Measurements from ENCODE around the gene GPX5.
"Not testable (repeated sequence)": the region's sequence is repeated elsewhere in the genome, so short reads cannot be mapped to it uniquely, and the experiment has no call there.

GPX5 gene, protein sequence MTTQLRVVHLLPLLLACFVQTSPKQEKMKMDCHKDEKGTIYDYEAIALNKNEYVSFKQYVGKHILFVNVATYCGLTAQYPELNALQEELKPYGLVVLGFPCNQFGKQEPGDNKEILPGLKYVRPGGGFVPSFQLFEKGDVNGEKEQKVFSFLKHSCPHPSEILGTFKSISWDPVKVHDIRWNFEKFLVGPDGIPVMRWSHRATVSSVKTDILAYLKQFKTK

DNA sequence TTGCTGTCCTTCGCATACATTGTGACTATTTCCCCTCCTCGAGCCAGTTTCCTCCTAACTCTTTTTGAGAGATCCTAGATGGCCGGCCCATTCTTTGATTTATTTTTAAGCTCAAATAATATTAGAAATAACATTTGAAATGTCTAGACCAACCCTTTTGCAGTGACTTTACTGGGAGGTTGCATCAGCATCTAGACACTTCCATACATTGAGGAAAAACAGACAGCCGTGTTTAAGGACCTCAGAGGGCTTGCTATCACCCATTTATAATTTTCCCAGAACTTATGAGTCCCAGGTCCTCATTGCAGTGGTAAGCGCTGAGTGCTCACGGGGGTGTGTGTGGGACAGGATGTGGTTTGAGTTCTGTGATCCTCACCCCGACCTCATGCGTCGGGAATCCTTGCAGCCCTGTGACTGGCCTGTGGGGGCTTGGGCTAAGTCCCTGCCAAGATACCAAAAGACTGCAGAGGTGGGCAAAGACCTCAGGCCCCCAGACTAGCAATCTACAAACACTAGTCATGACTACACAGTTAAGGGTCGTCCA is at the start of gene GPX5:
Gene GPX5, plus strand, starts transcription at position 386 of the 544 bp plus-strand sequence. Its CDS starts 133 bp downstream, at position 519.
- no peak for DNase-seq

DNA sequence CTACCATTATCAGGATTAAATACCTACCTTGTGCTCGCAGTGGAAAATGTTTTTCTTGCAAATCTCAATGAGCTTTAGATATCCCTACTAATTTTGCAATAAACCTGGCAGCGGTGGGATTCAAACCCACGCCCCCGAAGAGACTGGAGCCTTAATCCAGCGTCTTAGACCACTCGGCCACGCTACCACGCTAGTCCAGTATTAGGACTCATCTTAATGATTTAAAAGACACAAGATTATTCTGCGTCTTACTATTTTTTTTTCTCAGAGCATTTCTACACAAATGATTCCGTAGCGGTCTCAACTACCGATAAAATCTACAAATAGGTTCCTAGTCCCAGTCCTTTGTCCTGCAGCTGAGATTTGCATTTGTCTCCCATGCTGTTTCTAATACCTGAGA is 47.2 kb upstream of the GPX5 start:
- no peak for DNase-seq

DNA sequence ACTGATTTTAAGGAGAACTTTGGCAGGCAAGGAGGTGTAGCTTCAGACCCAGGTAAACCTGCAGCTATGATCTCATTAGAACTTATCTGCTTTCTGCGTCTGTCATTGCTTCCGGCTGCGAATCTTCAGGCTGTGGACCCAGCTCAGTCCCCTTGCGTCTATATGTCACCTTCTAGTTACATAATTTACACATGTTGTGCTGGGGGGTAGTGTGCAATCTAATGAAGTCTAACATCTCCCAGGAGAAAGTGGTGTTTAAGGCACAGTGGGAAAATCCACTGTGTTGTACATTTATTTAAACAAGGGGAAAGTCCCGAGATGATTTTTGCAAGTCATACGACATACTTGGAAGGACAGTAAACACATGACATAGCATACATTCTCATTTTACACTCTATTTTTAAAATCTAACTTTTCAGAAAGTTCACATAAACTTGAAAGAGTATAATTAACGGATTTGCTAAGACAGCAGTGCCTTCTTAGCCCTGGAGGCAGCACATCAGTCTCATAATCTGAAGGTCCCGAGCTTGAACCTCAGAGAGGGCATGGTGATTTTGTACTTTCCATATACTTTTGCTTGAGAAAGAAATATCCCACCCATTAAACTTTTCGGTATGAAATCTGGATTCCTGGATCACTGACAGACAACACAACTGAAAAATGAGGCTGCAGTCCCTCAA is 45.3 kb upstream of the GPX5 start:
- no peak for DNase-seq

DNA sequence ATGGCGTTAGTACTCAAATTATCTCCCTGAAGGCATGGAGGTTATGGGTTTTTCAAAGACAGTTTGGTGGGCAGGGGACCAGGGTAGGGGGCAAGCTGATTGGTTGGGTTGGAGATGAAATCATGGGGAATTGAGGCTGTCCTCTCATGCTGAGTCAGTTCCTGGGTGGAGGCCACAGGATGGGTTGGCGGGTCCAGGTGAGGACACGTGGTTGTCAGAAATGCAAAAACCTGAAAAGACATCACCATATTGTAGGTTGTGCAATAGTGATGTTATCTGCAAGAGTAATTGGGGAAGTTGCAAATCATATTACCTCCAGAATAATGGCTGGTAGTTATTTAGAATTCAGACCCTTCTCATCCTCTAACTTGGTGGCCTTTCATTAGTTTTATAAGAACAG is 40.2 kb upstream of the GPX5 start:
- no peak for DNase-seq

- no peak for DNase-seq
These were observed 39.1 kb upstream of the GPX5 start for GRCh38 chr6:28486533-28486932.

GRCh38 chr6:28486988-28487742 is 38.5 kb upstream of the GPX5 start:
- DNase-seq, result no peak

GRCh38 chr6:28488916-28489365 is 36.7 kb upstream of the GPX5 start:
- peak; percentile 67 for DNase-seq

GRCh38 chr6:28489366-28490204 is 36.1 kb upstream of the GPX5 start:
- peak; percentile 69 for DNase-seq

DNA sequence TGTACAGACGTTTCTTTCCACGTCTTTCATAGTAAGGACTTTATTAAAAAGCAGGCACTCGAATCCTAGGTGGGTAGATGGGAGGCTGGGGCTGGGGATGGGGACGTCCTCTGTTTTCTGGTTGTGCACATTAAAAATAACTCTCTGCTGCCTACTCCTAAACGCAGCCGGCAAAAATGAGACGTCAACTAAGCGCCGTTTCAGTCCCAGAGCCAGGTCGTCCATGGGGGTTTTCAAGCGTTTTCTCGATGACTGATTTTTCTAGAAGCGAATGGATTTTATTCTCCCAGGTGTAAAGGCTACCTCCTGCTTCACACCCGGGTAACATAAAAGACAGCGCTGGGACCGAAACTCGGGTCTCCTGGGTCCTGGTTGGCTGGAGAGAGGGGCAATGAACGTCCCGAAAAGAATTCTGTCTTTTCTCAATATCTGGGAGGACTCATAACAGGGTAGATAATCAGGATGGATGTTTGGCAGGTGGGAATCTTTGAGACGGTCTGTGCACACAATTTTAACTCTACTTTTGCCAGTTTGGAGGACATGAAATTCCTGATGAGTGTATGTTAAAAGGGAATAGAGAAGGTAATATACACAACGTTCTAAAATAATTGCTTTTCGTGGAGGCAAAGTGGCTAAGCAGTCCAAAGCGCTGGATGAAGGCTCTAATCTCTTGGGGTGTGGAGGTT is 35.3 kb upstream of the GPX5 start:
- DNase-seq, result no peak

DNA sequence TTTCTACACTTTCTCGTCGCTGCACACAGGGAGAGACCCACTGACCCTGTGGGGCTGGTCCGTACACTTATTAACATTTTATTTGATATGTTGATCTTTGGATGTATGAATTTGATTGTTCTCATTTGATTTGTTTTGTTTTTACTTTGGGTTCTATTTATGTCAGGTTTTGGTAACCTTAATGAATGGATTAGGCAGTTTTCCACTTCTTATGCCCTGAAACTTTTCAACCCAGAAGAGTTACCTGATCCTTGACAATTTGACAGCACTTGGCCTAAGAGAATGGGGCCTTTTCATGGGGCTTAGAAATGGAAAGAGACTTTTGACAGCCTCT is 33.7 kb upstream of the GPX5 start:
- no peak for DNase-seq

- DNase-seq, result no peak
These were observed 29.4 kb upstream of the GPX5 start for GRCh38 chr6:28496099-28496779.

GRCh38 chr6:28497306-28497705 is 28.4 kb upstream of the GPX5 start:
- DNase-seq, result no peak

GRCh38 chr6:28497893-28498292 is 27.8 kb upstream of the GPX5 start:
- DNase-seq, result no peak

GRCh38 chr6:28501259-28501658 is 24.4 kb upstream of the GPX5 start:
- DNase-seq, result no peak

DNA sequence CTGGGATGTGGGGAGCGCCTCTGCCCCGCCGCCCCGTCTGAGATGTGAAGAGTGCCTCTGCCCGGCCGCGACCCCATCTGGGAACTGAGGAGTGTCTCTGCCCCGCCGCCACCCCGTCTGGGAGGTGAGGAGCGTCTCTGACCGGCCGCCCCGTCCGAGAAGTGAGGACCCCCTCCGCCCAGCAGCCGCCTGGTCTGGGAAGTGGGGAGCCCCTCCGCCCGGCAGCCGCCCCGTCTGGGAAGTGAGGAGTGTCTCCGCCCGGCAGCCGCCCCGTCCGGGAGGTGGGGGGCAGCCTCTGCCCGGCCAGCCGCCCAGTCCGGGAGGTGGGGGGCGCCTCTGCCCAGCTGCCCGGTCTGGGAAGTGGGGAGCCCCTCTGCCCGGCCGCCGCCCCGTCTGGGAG is 23.5 kb upstream of the GPX5 start:
- not testable (repeated sequence) for DNase-seq

DNA sequence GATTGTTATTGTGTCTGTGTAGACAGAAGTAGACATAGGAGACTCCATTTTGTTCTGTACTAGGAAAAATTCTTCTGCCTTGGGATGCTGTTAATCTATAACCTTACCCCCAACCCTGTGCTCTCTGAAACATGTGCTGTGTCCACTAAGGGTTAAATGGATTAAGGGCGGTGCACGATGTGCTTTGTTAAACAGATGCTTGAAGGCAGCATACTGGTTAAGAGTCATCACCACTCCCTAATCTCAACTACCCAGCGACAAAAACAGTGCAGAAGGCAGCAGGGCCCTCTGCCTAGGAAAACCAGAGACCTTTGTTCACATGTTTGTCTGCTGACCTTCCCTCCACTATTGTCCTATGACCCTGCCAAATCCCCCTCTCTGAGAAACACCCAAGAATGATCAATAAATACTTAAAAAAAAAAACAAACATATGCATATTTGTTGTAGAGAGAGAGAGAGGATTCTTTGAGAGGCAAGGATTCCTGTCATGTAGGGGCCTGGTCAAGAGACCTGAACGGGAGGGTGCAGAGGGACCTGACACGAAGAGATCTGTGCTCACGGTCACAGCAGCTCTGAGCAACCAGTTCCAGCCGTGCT is 22.9 kb upstream of the GPX5 start:
- not testable (repeated sequence) for DNase-seq

DNA sequence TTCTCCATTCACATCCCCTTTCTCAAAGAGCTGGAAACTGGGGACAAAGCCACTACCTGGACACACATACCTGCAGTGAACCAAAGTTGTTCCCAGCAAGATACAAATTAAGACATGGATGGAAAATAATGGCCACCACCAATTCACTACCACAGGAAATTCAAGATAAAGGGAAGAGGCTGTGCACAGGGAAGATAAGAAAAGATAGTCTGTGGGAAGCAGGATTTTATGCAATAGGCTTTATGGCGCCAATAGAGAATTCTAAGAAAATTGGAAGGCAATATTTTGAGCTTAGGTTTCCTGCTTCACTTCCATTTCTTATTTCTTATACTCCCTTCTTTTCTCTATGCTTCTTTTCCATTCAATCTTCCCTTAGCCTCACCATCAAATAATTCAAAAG is 19.9 kb upstream of the GPX5 start:
- DNase-seq, result no peak

- DNase-seq, result no peak
These were observed 18.7 kb upstream of the GPX5 start for GRCh38 chr6:28506807-28507475.

DNA sequence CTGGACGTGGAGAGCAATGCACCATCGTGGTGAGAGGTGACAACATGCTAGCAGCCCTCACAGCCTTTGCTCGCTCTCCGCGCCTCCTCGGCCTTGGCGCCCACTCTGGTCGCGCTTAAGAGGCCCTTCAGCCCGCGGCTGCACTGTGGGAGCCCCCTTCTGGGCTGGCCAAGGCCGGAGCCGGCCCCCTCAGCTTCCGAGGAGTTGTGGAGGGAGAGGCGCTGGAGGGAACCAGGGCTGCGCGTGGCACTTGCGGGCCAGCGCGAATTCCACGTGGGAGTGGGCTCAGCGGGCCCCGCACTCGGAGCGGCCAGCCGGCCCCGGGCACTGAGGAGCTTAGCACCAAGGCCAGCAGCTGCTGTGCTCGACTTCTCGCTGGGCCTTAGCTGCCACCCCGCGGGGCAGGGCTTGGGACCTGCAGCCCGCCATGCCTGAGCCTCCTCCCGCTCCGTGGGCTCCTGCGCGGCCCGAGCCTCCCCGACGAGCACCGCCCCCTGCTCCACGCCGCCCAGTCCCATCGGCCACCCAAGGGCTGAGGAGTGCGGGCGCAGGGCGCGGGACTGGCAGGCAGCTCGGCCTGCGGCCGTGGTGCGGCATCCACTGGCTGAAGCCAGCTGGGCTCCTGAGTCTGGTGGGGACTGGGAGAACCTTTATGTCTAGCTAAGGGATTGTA is 13.9 kb upstream of the GPX5 start:
- no peak for DNase-seq

DNA sequence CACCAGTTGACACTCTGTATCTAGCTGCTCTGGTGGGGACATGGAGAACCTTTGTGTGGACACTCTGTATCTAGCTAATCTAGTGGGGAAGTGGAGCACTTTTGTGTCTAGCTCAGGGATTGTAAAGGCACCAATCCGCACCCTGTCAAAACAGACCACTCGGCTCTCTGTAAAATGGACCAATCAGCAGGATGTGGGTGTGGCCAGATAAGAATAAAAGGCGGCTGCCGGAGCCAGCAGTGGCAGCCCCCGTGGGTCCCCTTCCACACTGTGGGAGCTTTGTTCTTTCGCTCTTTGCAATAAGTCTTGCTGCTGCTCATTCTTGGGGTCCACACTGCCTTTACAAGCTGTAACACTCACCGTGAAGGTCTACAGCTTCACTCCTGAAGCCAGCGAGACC is 13.3 kb upstream of the GPX5 start:
- not testable (repeated sequence) for DNase-seq
